HCT116 (cell line): Measurements from ENCODE around the gene TEX26. TPM values are rescaled to one million over a fixed set of nuclear protein-coding genes. Genes with fewer than 3 reads are reported as not detected.

Experiments
- ATAC-seq: fragments of 200-7000 bp; cut with Tn5 transposase; 2 replicates; pipeline ENCODE4 v1.9.1; 2020; ENCODE audit warnings: mild to moderate bottlenecking, moderate library complexity
- BruUV-seq: library from RNA; stranded (reverse); fragments of 400-500 nt; replicated peaks from 2 replicates; lab custom pipeline; 2021; lab: Mats Ljungman, UMichigan
- CTCF ChIA-PET: fragments of 300-600 bp; sonication (Branson Sonifier 250); formaldehyde crosslinking; loops from one replicate; lab custom pipeline; 2021; ENCODE audit warnings: antibody characterized with exemption; lab: Charles Lee
- POLR2A ChIA-PET: fragments of 300-600, 350-600 bp; sonication (Branson Sonifier 250); formaldehyde crosslinking; loops from one replicate; lab custom pipeline; 2021; ENCODE audit warnings: antibody characterized with exemption; lab: Charles Lee
- RAD21 ChIA-PET, 2 experiments: fragments of 300-600 bp; sonication (Branson Sonifier 250); formaldehyde crosslinking; loops; one replicate each; lab custom pipeline; 2023; ENCODE audit warnings: low total read pairs in 2 of 2; ENCODE audit not compliant: uncharacterized antibody in 2 of 2, unreplicated experiment in 2 of 2, low non-redundant PET in 1 of 2; lab: Charles Lee
- DNase-seq: peaks from one replicate; pipeline ENCODE4 v3.0.0-alpha.2; 2010; ENCODE audit warnings: low read depth, low spot score
- H2AFZ ChIP-seq: fragments of 200-600 bp; shearing (Covaris generic), sonication (generic); 2 replicates; pipeline ENCODE4 v1.6.1; 2017; ENCODE audit warnings: low read depth, mixed run types, mixed read lengths, antibody characterized with exemption, low read length; ENCODE audit not compliant: poor library complexity, severe bottlenecking
- H3K27ac ChIP-seq: 2 replicates; pipeline ENCODE4 v1.5.1; 2012; ENCODE audit warnings: low read depth, low read length
- H3K27me3 ChIP-seq: fragments of 200-600 bp; sonication (generic); 2 replicates; pipeline ENCODE4 v1.6.1; 2016; ENCODE audit warnings: mixed run types, low read length, mixed read lengths; ENCODE audit not compliant: insufficient read depth
- H3K36me3 ChIP-seq, 2 experiments: fragments of 200-500 bp in 1 of 2; fragments of 200-600 bp in 1 of 2; sonication (Bioruptor generic) in 1 of 2; sonication (generic) in 1 of 2; 2 replicates each; pipeline versions ENCODE4 v1.5.1 to v1.6.1; 2014 to 2016; ENCODE audit warnings: low read length in 2 of 2, inconsistent platforms in 1 of 2, mixed read lengths in 1 of 2, mixed run types in 1 of 2; ENCODE audit not compliant: insufficient read depth in 2 of 2, control insufficient read depth in 1 of 2
- H3K4me1 ChIP-seq, 2 experiments: fragments of 200-600 bp in 1 of 2; sonication (generic) in 1 of 2; 2 replicates each; pipeline versions ENCODE4 v1.5.1 to v1.6.1; 2012 to 2017; ENCODE audit warnings: low read length in 2 of 2, inconsistent platforms in 1 of 2, mild to moderate bottlenecking in 1 of 2, mixed read lengths in 1 of 2, mixed run types in 1 of 2, moderate library complexity in 1 of 2; ENCODE audit not compliant: insufficient read depth in 2 of 2, control insufficient read depth in 1 of 2
- H3K4me2 ChIP-seq: fragments of 200-600 bp; sonication (generic); 2 replicates; pipeline ENCODE4 v1.6.1; 2017; ENCODE audit warnings: mixed run types, low read length, mixed read lengths
- H3K4me3 ChIP-seq, 2 experiments: fragments of 200-600 bp in 1 of 2; sonication (generic) in 1 of 2; replicated peaks in 1 of 2; 2 replicates each; pipeline ENCODE4 v1.5.1; 2011 to 2016; ENCODE audit warnings: low read length in 2 of 2, control low read depth in 1 of 2, low read depth in 1 of 2, mild to moderate bottlenecking in 1 of 2, mixed read lengths in 1 of 2, mixed run types in 1 of 2
- H3K79me2 ChIP-seq: fragments of 200-600 bp; sonication (generic); 2 replicates; pipeline ENCODE4 v1.6.1; 2017; ENCODE audit warnings: mild to moderate bottlenecking, mixed run types, low read length, moderate library complexity, mixed read lengths; ENCODE audit not compliant: insufficient read depth
- H3K9ac ChIP-seq: fragments of 200-600 bp; sonication (generic); 2 replicates; pipeline ENCODE4 v1.6.1; 2016; ENCODE audit warnings: low read length, mixed read lengths
- H3K9me2 ChIP-seq: fragments of 200-600 bp; sonication (generic), shearing (Covaris generic); 2 replicates; pipeline ENCODE4 v1.6.1; 2017; ENCODE audit warnings: mixed run types, mild to moderate bottlenecking, moderate library complexity; ENCODE audit not compliant: insufficient read depth
- H3K9me3 ChIP-seq, 2 experiments: fragments of 200-500 bp in 1 of 2; fragments of 200-600 bp in 1 of 2; sonication (Bioruptor generic) in 1 of 2; sonication (generic) in 1 of 2; 2 replicates each; pipeline ENCODE4 v1.6.1; 2014 to 2017; ENCODE audit warnings: low read length in 2 of 2, mixed read lengths in 2 of 2, inconsistent platforms in 1 of 2, low read depth in 1 of 2, mild to moderate bottlenecking in 1 of 2, mixed run types in 1 of 2, moderate library complexity in 1 of 2; ENCODE audit not compliant: control insufficient read depth in 1 of 2, insufficient read depth in 1 of 2
- H4K20me1 ChIP-seq: fragments of 200-600 bp; sonication (generic), shearing (Covaris generic); 2 replicates; pipeline ENCODE4 v1.6.1; 2017; ENCODE audit warnings: mixed run types, mild to moderate bottlenecking, moderate library complexity; ENCODE audit not compliant: insufficient read depth
- ATF3 ChIP-seq: IDR thresholded peaks from 2 replicates; pipeline ENCODE4 v1.6.1; 2012
- CBX3 ChIP-seq: IDR thresholded peaks from 2 replicates; pipeline ENCODE4 v1.6.1; 2012; ENCODE audit warnings: low read depth
- ELF1 ChIP-seq: IDR thresholded peaks from 2 replicates; pipeline ENCODE4 v1.6.1; 2012; ENCODE audit warnings: low read depth, borderline replicate concordance
- EZH2 ChIP-seq: fragments of 200-600 bp; sonication (generic); IDR thresholded peaks from 2 replicates; pipeline ENCODE4 v1.6.1; 2017; ENCODE audit warnings: antibody characterized with exemption, mixed run types
- EZH2phosphoT487 ChIP-seq: fragments of 200-600 bp; IDR thresholded peaks from 2 replicates; pipeline ENCODE4 v1.6.1; 2018; ENCODE audit warnings: antibody characterized with exemption, borderline replicate concordance
- FOSL1 ChIP-seq: IDR thresholded peaks from 2 replicates; pipeline ENCODE4 v1.6.1; 2012; ENCODE audit warnings: low read depth
- JUND ChIP-seq: IDR thresholded peaks from 2 replicates; pipeline ENCODE4 v1.6.1; 2012
- MAX ChIP-seq: IDR thresholded peaks from 2 replicates; pipeline ENCODE4 v1.6.1; 2012
- POLR2A ChIP-seq: IDR thresholded peaks from 2 replicates; pipeline ENCODE4 v1.7.0; 2011; ENCODE audit warnings: borderline replicate concordance; ENCODE audit not compliant: insufficient read depth, insufficient read length; ENCODE audit errors: extremely low read depth
- POLR2AphosphoS5 ChIP-seq: IDR thresholded peaks from 2 replicates; pipeline ENCODE4 v1.6.1; 2011; ENCODE audit warnings: mild to moderate bottlenecking, low read depth, low read length, moderate library complexity
- RAD21 ChIP-seq: IDR thresholded peaks from 2 replicates; pipeline ENCODE4 v1.6.1; 2012; ENCODE audit warnings: low read depth, mild to moderate bottlenecking
- REST ChIP-seq: IDR thresholded peaks from 2 replicates; pipeline ENCODE4 v1.6.1; 2012; ENCODE audit warnings: low read depth
- TCF7L2 ChIP-seq: IDR thresholded peaks from 2 replicates; pipeline ENCODE4 v1.7.0; 2011; ENCODE audit warnings: borderline replicate concordance, inconsistent platforms; ENCODE audit not compliant: insufficient read depth, insufficient read length; ENCODE audit errors: extremely low read depth
- ZBTB33 ChIP-seq: IDR thresholded peaks from 2 replicates; pipeline ENCODE4 v1.6.1; 2011; ENCODE audit warnings: mild to moderate bottlenecking, low read length, moderate library complexity; ENCODE audit not compliant: insufficient replicate concordance; ENCODE audit errors: extremely low read depth
- ZNF274 ChIP-seq: fragments of 200-500 bp; sonication (Bioruptor generic); IDR thresholded peaks from 2 replicates; pipeline ENCODE4 v1.6.1; 2014; ENCODE audit warnings: mild to moderate bottlenecking, low read depth, low read length, inconsistent platforms
- intact Hi-C: fragments of 100-400 bp; cut with micrococcal nuclease; formaldehyde crosslinking; loops from 2 replicates; pipeline ENCODE4 v1.10.0; 2022
- total RNA-seq: library from RNA; stranded (reverse); gene quantifications from one replicate; pipeline ENCODE4 v1.2.1, GENCODE V29; 2021; ENCODE audit not compliant: unreplicated experiment

TEX26 gene
- total RNA-seq, 1 experiment from 2014 or later: not detected

- Histone ChIP-seq H3K27ac (no peak overlapping the region), H3K9me2 (no peaks in the 10 kb centered on the region), H3K9me3 (no peaks in the 10 kb centered on the region), H2AFZ (no peak overlapping the region), H4K20me1 (no peaks in the 10 kb centered on the region), H3K27me3 (no peaks in the 10 kb centered on the region), H3K4me3 (no peak overlapping the region), H3K4me2 (no peak overlapping the region), H3K9ac (no peak overlapping the region), H3K36me3 (no peaks in the 10 kb centered on the region), H3K79me2 (no peaks in the 10 kb centered on the region), H3K4me1 (peaks cover 7 to 9% of the 10 kb centered on the region in 2 experiments; a peak in 3 of 4 replicates)
- TF ChIP-seq POLR2A (no peak), ELF1 (no peak), POLR2AphosphoS5 (no peak), ATF3 (no peak), CBX3 (no peak), MAX (no peak), EZH2phosphoT487 (no peak), RAD21 (no peak)
- no TSS peak for BruUV-seq
- CTCF ChIA-PET: interaction anchor here (1.1 kb wide), 1 partner anchor 13 kb away, joined by 4 read pairs; no protein-coding TSS in a partner anchor
- intact Hi-C loops: no loop called here
- POLR2A ChIA-PET: no interaction called here
- ATAC-seq (no peak), DNase-seq (no peak)
- RAD21 ChIA-PET: no interaction called here
Measured at GRCh38 chr13:30966101-30966500, 33.6 kb downstream of the TEX26 start.

- DNase-seq: no peak
- Histone ChIP-seq H3K79me2 (no peaks in the 10 kb centered on the region), H3K4me3 (no peak overlapping the region), H3K27me3 (no peaks in the 10 kb centered on the region), H3K4me2 (no peak overlapping the region), H3K9ac (no peak overlapping the region), H3K36me3 (no peaks in the 10 kb centered on the region), H3K9me2 (no peaks in the 10 kb centered on the region), H3K4me1 (peaks cover 4 to 9% of the 10 kb centered on the region in 2 experiments; a peak in 2 of 4 replicates), H3K9me3 (no peaks in the 10 kb centered on the region), H4K20me1 (no peaks in the 10 kb centered on the region), H3K27ac (no peak overlapping the region), H2AFZ (no peak overlapping the region)
- CTCF ChIA-PET: interaction anchor here (0.9 to 2.7 kb wide), 2 partner anchors 9 to 11 kb away, joined by 3 to 19 read pairs; no protein-coding TSS in a partner anchor
- POLR2A ChIA-PET: no interaction called here
- no peak for ATAC-seq
- intact Hi-C loops: no loop called here
- BruUV-seq: no TSS peak
- RAD21 ChIA-PET: no interaction called here
- TF ChIP-seq REST (no peak), ZBTB33 (no peak), ZNF274 (no peak), ATF3 (no peak), JUND (no peak), TCF7L2 (no peak), FOSL1 (no peak), EZH2 (no peak), RAD21 (no peak)
Measured at GRCh38 chr13:30968846-30969245, 36.4 kb downstream of the TEX26 start.
